Transverse colon (tissue), 4 donors: Measurements from ENCODE around the gene MYO7B. TPM values are rescaled to one million over a fixed set of nuclear protein-coding genes. Genes with fewer than 3 reads are reported as not detected.
A peak's percentile ranks its signal among the peaks of the same experiment; 100 is the strongest.

ENCODE experiments used
- DNase-seq: peaks from one replicate; pipeline ENCODE4 v3.0.0-alpha.2; 2019
- H3K27ac ChIP-seq, 4 donors: fragments of 200-600 bp; sonication (generic); 2 replicates each; pipeline ENCODE4 v1.5.1; 2016 to 2018; ENCODE audit warnings: inconsistent platforms in 4 of 4
- H3K27me3 ChIP-seq: fragments of 200-600 bp; sonication (generic); 2 replicates; pipeline ENCODE4 v1.5.1; 2017; ENCODE audit warnings: inconsistent platforms
- H3K36me3 ChIP-seq, 4 donors: fragments of 200-600 bp; sonication (generic); 2 replicates each; pipeline ENCODE4 v1.5.1; 2017 to 2019; ENCODE audit warnings: inconsistent platforms in 4 of 4
- H3K4me1 ChIP-seq, 4 donors: fragments of 200-600 bp; sonication (generic); 2 replicates each; pipeline ENCODE4 v1.5.1; 2017 to 2020; ENCODE audit warnings: inconsistent platforms in 4 of 4
- H3K4me3 ChIP-seq, 4 donors: fragments of 200-600 bp; sonication (generic); 1 replicate in 1 of 4; 2 replicates in 3 of 4; pipeline versions ENCODE4 v1.5.1 to v1.6.1; 2017 to 2019; ENCODE audit warnings: inconsistent platforms in 4 of 4
- H3K9me3 ChIP-seq, 2 donors: fragments of 200-600 bp; sonication (generic); 2 replicates each; pipeline ENCODE4 v1.5.1; 2017 to 2019; ENCODE audit warnings: inconsistent platforms in 2 of 2
- EP300 ChIP-seq: sonication (generic); formaldehyde crosslinking; IDR thresholded peaks from one replicate; pipeline ENCODE4 v1.6.1; 2017; ENCODE audit warnings: antibody characterized with exemption, low read depth
- POLR2A ChIP-seq: fragments of 450-650 bp; IDR thresholded peaks from one replicate; pipeline ENCODE4 v1.6.1; 2016; ENCODE audit warnings: antibody characterized with exemption, mild to moderate bottlenecking, moderate library complexity
- POLR2AphosphoS5 ChIP-seq, 3 donors: sonication (generic); formaldehyde crosslinking; IDR thresholded peaks; one replicate each; pipeline ENCODE4 v1.6.1; 2016; ENCODE audit warnings: antibody characterized with exemption in 3 of 3
- WGBS, 2 donors: methylation state at CpG; one replicate each; pipeline ENCODE4 v1.1.5; 2018; ENCODE audit warnings: low coverage in 1 of 2; 5-methylcytosine and 5-hydroxymethylcytosine counted together
- in situ Hi-C, 4 donors: fragments of 200-750 bp; cut with MboI; loops; one replicate each; pipeline versions ENCODE4 v1.15.0 to v1.15.1; 2017; ENCODE audit warnings: low sequenced_read_pairs in 3 of 4, low pct_ligation_motif_present in 1 of 4, low pct_unique_long_range_greater_than_20kb in 1 of 4
- intact Hi-C: fragments of 100-400 bp; cut with DNase I; formaldehyde crosslinking; loops from one replicate; pipeline ENCODE4 v1.15.1; 2023; ENCODE audit warnings: low total_unique reads
- total RNA-seq, 4 donors: library from RNA; depleted of rRNA; stranded (reverse); fragments of >200 nt; gene quantifications; one replicate each; pipeline ENCODE4 v1.1.0, GENCODE V29; 2016
- TF ChIP-seq, protein P1 (sequence below), 5 experiments: fragments of 200-600 bp in 3 of 5; fragments of 450-650 bp in 2 of 5; sonication (generic) in 3 of 5; IDR thresholded peaks; 1 replicate in 2 of 5; 2 replicates in 3 of 5; pipeline ENCODE4 v1.5.1; 2016 to 2017; ENCODE audit warnings: antibody characterized with exemption in 5 of 5, inconsistent platforms in 3 of 5, mild to moderate bottlenecking in 2 of 5, moderate library complexity in 1 of 5

MYO7B gene
- total RNA-seq, 4 donors from 2014 or later = 242 to 637 (median 280) TPM

DNA sequence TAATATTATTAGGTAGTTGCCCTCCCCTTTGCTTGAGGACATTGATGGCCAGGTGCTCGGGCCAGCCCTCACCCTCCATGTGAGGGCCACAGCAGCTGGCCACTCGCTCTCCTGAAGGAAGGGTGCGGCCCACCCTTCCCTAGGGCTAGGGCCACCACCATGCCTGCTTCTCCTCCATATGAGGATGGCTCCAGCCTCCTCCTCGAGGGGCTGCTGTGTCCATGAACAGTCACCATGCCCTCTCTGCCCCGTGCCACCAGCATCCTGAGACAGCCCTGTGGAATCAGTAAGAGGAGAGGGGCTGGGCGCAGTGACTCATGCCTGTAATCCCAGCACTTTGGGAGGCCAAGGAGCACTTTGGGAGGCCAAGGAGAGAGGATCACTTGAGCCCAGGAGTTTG, 112.8 kb downstream of the MYO7B start:
- Histone ChIP-seq H3K27ac (peak overlapping the region; percentile 52 to 83 (median 68)), H3K4me3 (no peak overlapping the region), H3K36me3 (no peaks in the 10 kb centered on the region), H3K9me3 (no peaks in the 10 kb centered on the region), H3K27me3 (no peaks in the 10 kb centered on the region), H3K4me1 (peaks cover 31 to 73% (median 53%) of the 10 kb centered on the region in 4 donors)
- DNase-seq = no peak
- intact Hi-C loops (no loop called here), in situ Hi-C loops (no loop called here)
- TF ChIP-seq, protein P1, sequence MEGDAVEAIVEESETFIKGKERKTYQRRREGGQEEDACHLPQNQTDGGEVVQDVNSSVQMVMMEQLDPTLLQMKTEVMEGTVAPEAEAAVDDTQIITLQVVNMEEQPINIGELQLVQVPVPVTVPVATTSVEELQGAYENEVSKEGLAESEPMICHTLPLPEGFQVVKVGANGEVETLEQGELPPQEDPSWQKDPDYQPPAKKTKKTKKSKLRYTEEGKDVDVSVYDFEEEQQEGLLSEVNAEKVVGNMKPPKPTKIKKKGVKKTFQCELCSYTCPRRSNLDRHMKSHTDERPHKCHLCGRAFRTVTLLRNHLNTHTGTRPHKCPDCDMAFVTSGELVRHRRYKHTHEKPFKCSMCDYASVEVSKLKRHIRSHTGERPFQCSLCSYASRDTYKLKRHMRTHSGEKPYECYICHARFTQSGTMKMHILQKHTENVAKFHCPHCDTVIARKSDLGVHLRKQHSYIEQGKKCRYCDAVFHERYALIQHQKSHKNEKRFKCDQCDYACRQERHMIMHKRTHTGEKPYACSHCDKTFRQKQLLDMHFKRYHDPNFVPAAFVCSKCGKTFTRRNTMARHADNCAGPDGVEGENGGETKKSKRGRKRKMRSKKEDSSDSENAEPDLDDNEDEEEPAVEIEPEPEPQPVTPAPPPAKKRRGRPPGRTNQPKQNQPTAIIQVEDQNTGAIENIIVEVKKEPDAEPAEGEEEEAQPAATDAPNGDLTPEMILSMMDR (IDR thresholded peaks at IDR 0.05) = no peak
- TF ChIP-seq EP300 (no peak), POLR2A (no peak), POLR2AphosphoS5 (IDR thresholded peaks at IDR 0.05) (no peak)
- 86% methylated on average over 6 of the region's 6 CpGs; no CpG with 5 or more reads in 1 of the 2 donors for WGBS, 2 donors

DNA sequence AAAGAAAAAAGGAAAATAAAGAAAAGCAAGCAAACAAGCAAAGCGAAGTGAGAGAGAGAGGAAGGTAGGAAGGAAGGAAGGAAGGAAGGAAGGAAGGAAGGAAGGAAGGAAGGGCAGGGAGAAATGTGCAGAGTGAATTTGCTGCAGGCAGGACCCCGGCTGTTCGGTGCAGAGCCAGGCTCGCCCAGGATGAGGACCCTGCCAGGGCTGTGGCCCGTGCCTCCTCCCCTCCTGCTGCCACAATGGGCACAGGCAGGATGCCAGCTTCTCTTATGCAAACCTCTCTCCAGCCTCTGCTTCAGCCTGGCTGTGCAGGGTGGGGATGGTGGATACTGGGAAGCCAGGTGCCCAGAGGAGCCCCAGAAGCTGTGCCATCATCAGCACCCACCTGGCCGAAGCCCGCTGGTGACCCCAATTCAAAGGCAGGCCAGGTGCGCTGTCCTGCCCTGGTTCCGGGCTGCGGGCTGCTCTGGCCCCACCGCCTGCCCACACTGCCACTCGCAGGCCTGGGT, 113.7 kb downstream of the MYO7B start:
- Histone ChIP-seq H3K27me3 (no peaks in the 10 kb centered on the region), H3K4me1 (peaks cover 38 to 79% (median 61%) of the 10 kb centered on the region in 4 donors), H3K4me3 (peak overlapping the region in 1 of 4 donors; percentile 4), H3K36me3 (no peaks in the 10 kb centered on the region), H3K9me3 (no peaks in the 10 kb centered on the region), H3K27ac (peak overlapping the region; percentile 81 to 91 (median 86))
- WGBS, 2 donors = 69% methylated on average over 12 of the region's 12 CpGs; no CpG with 5 or more reads in 1 of the 2 donors
- intact Hi-C loops (no loop called here), in situ Hi-C loops (no loop called here)
- no peak for DNase-seq
- no peak for TF ChIP-seq EP300
- peak; percentile 3 for TF ChIP-seq POLR2A

GRCh38 chr2:127649684-127650040, 114.2 kb downstream of the MYO7B start:
- H3K27me3 ChIP-seq = no peaks in the 10 kb centered on the region
- in situ Hi-C loops = no loop called here
- H3K9me3 ChIP-seq = no peaks in the 10 kb centered on the region
- 6% methylated on average over 7 of the region's 7 CpGs; no CpG with 5 or more reads in 1 of the 2 donors for WGBS, 2 donors
- intact Hi-C loops = no loop called here
- DNase-seq = peak; percentile 88
- TF ChIP-seq, protein P1 (IDR thresholded peaks at IDR 0.05) = peak; percentile 81 to 92 (median 87)
- TF ChIP-seq POLR2AphosphoS5 (IDR thresholded peaks at IDR 0.05) = no peak
- peak overlapping the region; percentile 81 to 91 (median 86) for H3K27ac ChIP-seq
- H3K4me1 ChIP-seq = peaks cover 38 to 79% (median 64%) of the 10 kb centered on the region in 4 donors
- H3K4me3 ChIP-seq = peak overlapping the region in 1 of 4 donors; percentile 4
- H3K36me3 ChIP-seq = no peaks in the 10 kb centered on the region

DNA sequence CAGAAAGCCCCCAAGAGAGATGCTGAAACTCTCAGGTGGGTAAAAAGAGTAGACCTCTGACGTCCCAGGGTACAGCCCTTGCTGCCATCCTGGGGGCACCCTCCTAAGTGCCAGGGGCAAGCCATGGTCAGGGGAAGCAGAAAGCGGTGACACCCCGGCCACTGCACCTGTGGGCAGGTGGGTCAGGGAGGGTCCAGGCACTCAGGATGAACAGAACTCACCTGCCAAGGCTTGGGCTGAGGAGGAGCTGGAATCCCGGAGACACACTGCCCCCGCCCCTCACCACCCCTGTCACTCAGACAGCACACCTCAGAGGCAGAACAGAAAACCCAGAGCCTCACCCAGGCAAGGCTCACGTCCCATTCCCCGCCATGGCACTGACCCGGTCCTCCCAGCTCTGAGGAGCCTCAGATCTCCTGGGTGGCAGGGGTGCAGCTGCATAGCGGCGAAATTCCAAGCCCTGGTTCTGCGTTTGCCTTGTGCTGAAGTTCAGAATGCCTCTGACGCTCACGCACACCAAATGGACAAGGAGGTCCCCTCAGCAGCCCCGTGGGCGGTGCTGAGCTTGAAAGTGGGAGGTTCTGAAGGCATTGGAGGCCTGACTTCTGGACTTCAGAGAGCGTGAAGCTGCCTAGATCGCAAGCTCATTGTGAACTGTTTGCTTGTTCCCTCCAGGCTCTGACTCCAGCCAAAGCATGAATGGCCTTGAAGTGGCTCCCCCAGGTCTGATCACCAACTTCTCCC, 114.7 kb downstream of the MYO7B start:
- Histone ChIP-seq H3K4me3 (peak overlapping the region in 1 of 4 donors; percentile 3), H3K36me3 (no peaks in the 10 kb centered on the region), H3K27me3 (no peaks in the 10 kb centered on the region), H3K9me3 (no peaks in the 10 kb centered on the region), H3K4me1 (peaks cover 38 to 81% (median 65%) of the 10 kb centered on the region in 4 donors), H3K27ac (peak overlapping the region; percentile 81 to 91 (median 86))
- in situ Hi-C loops = no loop called here
- intact Hi-C loops = no loop called here
- no peak for DNase-seq
- TF ChIP-seq, protein P1 (IDR thresholded peaks at IDR 0.05) = peak in 3 of 5 experiments; percentile 4 to 33 (median 7)
- no peak for TF ChIP-seq POLR2A
- peak in 1 of 3 donors; percentile 56 for TF ChIP-seq POLR2AphosphoS5 (IDR thresholded peaks at IDR 0.05)
- 63% methylated on average over 17 of the region's 17 CpGs; no CpG with 5 or more reads in 1 of the 2 donors for WGBS, 2 donors
